ENCODE results near the gene MYO1D. TPM values are rescaled to one million over a fixed set of nuclear protein-coding genes. Genes with fewer than 3 reads are reported as not detected.

MYO1D gene
- total and polyA plus RNA-seq, 2 donors (not counting 3 experiments of a cell fraction or from before 2014, with no cell fraction given): 37.8 to 85.5 TPM

- no TSS peak for BruUV-seq (replicated peaks)
- H3K9me3 ChIP-seq (replicated peaks; ENCODE audit: control insufficient read depth, insufficient read depth, low read length): no peaks in the 10 kb centered on the region
- intact Hi-C loops (cut with micrococcal nuclease) (loop anchor here (5.0 kb wide), 1 partner anchor 52 kb away; the partner anchor contains the start of gene TMEM98), dilution Hi-C loops (cut with MboI; ENCODE audit: extremely low pct_ligation_motif_present, low sequenced_read_pairs) (no loop called here)
- peak overlapping the region; percentile 77 for H3K27ac ChIP-seq (ENCODE audit: insufficient read depth, low read depth, low read length)
- FAIRE-seq: no peak
- H4K20me1 ChIP-seq (replicated peaks; ENCODE audit: control insufficient read depth, extremely low read depth, insufficient read depth, low read length): no peaks in the 10 kb centered on the region
- DNase-seq (ENCODE audit: low read depth, low spot score): no peak
- CTCF ChIA-PET: interaction anchor here (0.8 to 9.1 kb wide), 20 partner anchors 7 to 391 kb away, joined by 3 to 420 read pairs (median 23); partner anchors contain the start of gene TMEM98
- H3K4me3 ChIP-seq (replicated peaks in 1 of 3; ENCODE audit: insufficient read depth in 1 of 3, low read depth in 1 of 3, low read length in 3 of 3): peak overlapping the region; percentile 46 to 81 (median 72)
- peak overlapping the region; percentile 93 for H3K9ac ChIP-seq (replicated peaks; ENCODE audit: extremely low read depth, insufficient read depth, low read length)
- POLR2A ChIA-PET: interaction anchor here (0.6 to 2.5 kb wide), 2 partner anchors 68 to 70 kb away, joined by 3 to 6 read pairs; no protein-coding TSS in a partner anchor
- H3K27me3 ChIP-seq (ENCODE audit: control insufficient read depth in 2 of 2, insufficient read depth in 2 of 2, low read length in 2 of 2): no peaks in the 10 kb centered on the region
- TF ChIP-seq POLR2AphosphoS5 (IDR thresholded peaks at IDR 0.05; ENCODE audit: insufficient read depth, low read depth, low read length) (no peak), CTCF (IDR thresholded peaks at IDR 0.05; ENCODE audit: extremely low read depth in 1 of 2, insufficient read depth in 1 of 2, low read depth in 1 of 2, low read length in 2 of 2) (no peak), MAX (IDR thresholded peaks at IDR 0.05; ENCODE audit: insufficient read depth, insufficient read length) (no peak), EZH2 (IDR thresholded peaks at IDR 0.05; ENCODE audit: borderline replicate concordance, low read depth, low read length, severe bottlenecking) (no peak), POLR2A (IDR thresholded peaks at IDR 0.05; ENCODE audit: low read depth, low read length) (no peak), MYC (IDR thresholded peaks at IDR 0.05; ENCODE audit: low read depth, low read length) (no peak), JUN (IDR thresholded peaks at IDR 0.05; ENCODE audit: borderline replicate concordance, insufficient read depth, insufficient read length, low read depth) (no peak), GATA2 (IDR thresholded peaks at IDR 0.05; ENCODE audit: insufficient read depth, insufficient read length, low read depth, low read length) (no peak), FOS (IDR thresholded peaks at IDR 0.05; ENCODE audit: borderline replicate concordance, insufficient read depth, low read length) (no peak)
- H3K4me1 ChIP-seq (ENCODE audit: control insufficient read depth, extremely low read depth, insufficient read depth, low read length): peaks cover 32% of the 10 kb centered on the region
- peak overlapping the region; percentile 91 for H3K4me2 ChIP-seq (ENCODE audit: insufficient read depth, low read length)
- H3K79me2 ChIP-seq (ENCODE audit: control insufficient read depth, insufficient read depth, low read length): peaks cover 44% of the 10 kb centered on the region
- no peak overlapping the region for H2AFZ ChIP-seq (ENCODE audit: low read depth, low read length)
- no peaks in the 10 kb centered on the region for H3K36me3 ChIP-seq (ENCODE audit: control insufficient read depth in 2 of 2, extremely low read depth in 1 of 2, insufficient read depth in 2 of 2, low read length in 2 of 2)
- H3K9me1 ChIP-seq (replicated peaks; ENCODE audit: control insufficient read depth, extremely low read depth, insufficient read depth, low read length): no peaks in the 10 kb centered on the region
Measured at GRCh38 chr17:32875230-32875917, 1.6 kb downstream of the MYO1D start.
